Measurements from ENCODE around the gene ICAM2.
"Not testable (repeated sequence)": the region's sequence is repeated elsewhere in the genome, so short reads cannot be mapped to it uniquely, and the experiment has no call there.

The ICAM2 gene

DNA sequence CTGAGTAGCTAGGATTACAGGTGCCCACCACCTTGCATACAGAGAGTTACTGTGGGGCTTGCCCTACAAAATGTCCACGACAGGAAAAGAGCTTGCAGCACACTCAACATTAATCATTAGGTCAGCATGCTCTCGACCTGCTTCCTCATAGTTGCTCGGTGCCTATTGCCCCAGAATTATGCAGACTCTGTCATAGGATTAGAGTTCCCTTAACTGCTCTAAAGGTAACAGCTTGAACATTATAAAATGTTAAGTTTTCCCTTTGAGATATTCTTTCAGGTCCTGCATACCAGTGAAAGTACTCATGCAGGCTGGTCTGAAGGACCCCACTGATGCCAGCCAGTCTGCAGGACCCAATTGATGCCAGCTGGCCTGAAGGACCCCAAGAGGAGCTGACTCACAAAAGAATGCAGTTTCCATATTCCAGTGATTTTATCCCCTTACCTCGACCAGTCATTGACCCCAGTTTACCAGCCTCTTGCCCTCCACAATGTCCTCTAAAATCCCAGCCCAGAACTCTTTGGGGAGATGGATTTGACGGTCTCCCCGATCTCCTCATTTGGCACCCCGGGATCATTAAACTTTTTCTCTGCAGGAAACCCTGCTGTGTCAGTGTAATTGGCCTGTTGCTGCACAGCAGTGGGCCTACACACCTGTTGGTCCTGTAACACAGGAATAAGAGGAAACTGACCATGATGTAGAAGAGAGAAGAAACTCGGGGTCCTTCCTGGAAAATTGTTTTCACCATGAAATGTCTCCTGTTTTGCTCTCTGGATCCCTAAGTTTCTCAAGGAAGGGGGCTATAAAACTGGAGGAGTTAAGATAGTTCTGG, 10.6 kb downstream of the ICAM2 start:
- DNase-seq (ENCODE audit: low spot score): no peak

DNA sequence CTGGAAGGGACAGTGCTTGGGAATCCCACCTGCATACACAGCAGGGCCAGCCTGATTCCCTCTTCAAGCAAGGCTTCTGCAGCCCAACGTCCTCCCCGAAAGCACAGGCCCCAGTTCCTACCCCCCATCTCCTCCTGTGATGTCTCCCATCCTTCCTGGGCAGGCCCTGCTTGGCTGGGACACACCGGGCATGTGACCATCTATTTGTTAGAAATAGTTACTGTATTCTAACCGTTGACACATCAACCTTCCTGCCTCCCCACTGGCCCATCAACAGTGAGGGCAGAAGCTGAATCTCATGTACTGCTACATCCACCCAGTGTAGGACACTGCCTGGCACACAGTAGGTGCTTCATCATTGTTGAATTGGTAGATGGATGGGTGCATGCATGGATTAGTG, 11.6 kb downstream of the ICAM2 start:
- DNase-seq (ENCODE audit: low spot score): no peak

DNA sequence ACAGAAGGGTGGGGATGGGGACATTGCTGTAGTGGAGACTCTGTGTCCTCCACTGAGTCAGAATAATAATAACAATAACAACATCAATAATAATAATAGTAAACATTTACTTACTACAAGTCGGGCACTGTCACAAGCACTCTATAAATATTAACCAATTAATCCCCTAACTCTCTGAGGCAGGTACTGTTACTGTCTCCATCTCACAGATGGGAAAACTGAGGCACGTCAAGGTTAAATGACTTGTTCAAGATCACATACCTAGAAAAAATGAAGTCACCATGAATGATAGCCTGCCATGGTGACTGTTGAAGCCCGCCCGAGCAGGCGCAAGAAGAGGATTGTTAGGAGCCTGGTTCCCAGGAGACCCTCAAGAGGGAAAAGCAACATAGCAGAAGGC, 12.1 kb downstream of the ICAM2 start:
- DNase-seq (ENCODE audit: low spot score): no peak

DNA sequence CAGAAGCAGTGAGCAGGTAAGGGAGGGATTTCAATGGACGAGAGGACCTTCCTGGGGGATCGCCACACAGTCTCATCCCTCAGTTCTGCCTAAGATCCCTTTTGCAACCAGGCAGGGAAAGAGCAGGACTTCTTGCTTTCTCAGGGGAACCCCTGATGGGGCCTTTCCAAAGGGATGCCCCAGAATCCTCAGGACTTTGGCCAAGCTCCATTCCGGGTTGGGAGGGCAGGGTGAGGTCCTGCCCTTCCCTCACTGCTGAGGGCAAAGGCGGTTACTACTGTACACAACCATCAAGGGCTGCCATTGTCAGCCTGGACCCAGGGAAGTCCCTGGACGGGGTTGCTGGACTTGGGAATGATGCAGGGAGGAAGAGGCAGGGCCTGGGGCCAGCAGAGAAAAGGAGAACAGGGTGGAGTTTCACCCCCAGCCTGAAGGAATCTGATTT, 12.6 kb downstream of the ICAM2 start:
- DNase-seq (ENCODE audit: low spot score): no peak

DNA sequence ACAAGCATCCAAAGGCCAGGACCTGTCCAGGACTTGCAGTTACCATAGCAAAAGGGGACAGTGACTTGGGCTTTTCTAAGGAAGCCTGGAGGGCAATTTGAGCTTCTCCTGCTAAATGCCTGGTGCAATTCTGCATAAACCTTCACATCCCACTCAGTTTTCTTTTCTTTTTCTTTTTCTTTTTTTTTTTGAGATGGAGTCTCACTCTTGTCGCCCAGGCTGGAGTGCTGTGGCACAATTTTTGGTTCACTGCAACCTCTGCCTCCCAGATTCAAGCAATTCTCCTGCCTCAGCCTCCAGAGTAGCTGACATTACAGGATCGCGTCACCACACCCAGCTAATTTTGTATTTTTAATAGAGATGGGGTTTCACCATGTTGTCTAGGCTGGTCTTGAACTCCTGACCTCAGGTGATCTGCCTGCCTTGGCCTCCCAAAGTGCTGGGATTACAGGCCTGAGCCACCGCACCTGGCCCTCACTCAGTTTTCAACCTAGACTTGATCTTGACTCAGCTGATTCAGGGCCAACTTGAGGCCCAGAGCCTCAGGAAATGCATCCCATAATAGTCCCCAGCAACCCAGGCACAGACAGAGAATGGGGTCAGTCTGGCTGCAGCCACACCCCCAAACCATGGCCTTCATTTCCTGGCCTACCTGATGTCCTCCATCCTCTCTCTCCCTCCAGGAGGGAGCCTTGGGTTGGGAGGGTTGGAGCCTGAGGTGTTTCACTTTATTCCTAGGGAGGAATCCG, 13.2 kb downstream of the ICAM2 start:
- DNase-seq (ENCODE audit: low spot score): not testable (repeated sequence)

DNA sequence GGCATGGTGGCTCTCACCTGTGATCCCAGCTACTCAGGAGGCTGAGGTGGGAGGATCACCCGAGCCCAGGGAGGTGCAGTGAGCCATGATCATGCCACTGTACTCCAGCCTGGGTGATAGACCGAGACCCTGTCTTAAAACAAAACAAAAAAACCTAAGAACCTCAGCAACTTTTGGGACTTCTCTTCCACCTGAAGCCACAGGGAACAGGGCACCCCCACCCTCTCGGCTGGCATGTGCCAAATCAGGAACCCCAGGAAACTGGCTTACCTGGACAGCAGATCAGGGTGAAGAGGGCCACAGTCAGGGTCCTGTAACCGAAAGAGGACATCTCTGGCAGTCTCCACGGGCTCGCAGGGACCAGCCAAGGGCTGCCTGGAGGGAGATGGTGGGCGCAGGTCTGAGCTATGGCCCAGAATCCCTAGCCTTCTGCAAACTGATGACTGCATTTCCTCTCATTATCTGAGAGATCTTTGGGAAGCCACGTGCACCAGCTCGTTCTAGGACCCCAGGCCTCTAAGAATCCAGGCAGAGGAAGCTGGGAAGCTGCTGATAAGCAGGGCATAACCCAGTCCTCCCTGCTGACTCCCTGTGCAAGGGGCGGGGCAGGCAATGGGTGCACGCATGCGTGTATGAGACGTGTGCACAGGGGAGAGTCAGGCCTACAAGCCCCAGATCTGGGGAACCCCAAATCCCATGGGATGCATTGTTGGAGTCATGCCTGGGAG, 13.9 kb downstream of the ICAM2 start:
- DNase-seq (ENCODE audit: low spot score): no peak

DNA sequence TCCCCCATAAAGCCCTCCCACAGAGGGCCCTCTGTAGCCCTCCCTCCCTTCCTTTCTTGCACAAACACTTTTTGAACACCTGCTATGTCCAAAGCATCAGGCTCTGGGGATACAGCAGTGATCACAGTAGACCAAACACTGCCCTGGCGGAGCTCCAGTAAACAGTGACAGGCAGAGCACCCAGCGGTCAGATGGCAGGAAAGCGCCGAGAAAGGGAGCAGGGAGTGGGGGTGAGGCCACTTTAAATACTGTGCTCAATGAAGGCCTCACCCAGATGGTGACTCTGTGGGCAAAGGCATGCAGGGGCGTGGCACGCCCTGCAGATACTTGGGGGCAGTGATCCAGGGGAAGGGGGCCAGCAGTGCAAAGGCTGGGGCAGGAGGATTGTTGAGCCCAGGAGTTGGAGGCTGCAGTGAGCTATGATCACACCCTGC, 14.7 kb downstream of the ICAM2 start:
- DNase-seq (ENCODE audit: low spot score): no peak

DNA sequence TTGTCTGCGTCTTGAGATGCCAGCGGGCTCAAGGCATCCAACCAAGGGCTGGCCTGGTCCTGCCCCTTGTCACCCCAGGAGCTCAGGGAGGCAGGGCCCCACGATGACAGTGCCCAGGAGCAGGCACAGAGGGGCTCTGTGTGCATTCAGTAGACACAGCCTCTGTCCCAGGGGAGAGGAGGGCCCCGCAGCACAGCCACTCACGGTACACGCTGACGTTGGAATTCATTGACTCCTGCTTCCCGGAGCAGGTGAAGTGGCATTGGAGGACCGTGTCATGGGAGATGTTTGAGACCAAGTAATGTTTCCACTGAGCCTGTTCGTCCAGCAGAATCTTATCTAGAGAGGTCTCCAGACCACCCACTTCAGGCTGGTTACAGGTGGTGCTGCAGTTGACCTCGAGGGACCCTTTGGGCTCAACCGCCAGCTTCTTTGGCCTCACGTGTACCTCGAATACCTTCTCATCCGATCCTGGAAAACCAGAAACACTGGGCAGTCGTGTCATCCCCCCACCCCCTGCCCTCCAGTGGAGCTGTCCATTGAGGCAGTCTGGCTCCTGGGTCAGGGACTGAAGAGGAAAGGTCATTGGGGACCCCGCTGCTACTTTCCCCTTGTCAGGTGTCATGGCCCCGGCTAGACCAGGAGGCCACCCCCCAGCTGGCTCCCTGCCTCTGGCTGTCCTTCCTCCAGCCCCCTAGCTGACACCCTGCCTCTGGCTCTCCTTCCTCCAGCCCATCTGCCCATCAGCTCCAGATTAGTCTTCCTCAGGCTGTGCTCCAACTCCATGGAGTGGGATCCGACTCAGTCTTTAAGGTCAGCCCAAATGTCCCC, 15.3 kb downstream of the ICAM2 start:
- DNase-seq (ENCODE audit: low spot score): no peak

DNA sequence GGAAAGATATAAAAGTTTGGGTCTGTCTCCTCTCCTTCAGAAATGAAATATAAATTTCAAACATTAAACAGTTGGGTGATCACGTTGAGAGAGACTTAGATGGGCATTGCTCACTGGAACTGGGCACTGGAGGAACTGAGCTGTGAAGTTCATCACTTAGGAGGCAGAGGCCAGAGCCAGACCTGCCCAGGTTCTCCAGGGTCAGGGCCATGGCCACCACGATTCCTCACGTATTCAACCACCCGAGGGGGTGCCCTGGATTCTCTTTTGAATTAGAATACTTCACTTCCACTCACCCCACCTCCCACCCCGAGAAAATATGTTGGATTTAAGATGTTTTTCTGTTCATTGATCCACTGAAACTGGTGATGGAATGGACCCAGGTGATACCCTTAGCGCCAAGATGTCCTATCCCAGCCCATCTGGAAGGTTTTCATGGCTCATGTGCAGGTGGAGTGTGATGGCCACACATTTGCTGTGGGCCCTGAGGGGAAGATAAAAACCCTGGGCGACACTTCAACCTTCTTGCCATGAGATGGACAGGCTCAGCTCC, 16.1 kb downstream of the ICAM2 start:
- no peak for DNase-seq (ENCODE audit: low spot score)

DNA sequence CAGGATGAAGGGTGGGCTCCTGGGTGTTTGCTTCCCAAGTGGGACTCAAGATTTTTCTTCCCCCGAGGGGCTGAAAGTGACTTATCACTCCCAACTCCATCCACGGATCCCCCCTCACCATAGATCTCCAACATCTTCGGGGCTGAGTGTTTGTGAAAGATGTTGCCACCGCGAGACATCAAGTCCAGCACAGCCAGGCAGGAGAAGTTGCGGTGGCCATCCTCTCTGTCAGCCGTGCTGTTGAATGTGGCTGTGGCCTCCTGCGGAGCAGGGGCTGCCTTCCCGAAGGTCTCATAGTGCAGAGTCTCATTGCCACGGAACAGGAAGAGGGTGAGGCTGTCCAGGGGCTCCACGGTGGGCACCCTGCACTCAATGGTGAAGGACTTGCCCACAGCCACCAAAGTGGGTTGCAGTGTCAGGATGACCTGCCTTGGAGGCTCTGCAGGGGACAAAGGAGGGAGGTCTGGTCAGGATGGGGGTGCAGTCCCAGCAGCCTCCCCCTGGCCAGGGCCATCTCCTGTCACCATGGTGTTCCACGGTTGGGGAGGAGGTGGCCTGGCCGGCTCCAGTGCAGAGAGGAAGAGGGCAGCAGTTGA, 16.8 kb downstream of the ICAM2 start:
- no peak for DNase-seq (ENCODE audit: low spot score)

DNA sequence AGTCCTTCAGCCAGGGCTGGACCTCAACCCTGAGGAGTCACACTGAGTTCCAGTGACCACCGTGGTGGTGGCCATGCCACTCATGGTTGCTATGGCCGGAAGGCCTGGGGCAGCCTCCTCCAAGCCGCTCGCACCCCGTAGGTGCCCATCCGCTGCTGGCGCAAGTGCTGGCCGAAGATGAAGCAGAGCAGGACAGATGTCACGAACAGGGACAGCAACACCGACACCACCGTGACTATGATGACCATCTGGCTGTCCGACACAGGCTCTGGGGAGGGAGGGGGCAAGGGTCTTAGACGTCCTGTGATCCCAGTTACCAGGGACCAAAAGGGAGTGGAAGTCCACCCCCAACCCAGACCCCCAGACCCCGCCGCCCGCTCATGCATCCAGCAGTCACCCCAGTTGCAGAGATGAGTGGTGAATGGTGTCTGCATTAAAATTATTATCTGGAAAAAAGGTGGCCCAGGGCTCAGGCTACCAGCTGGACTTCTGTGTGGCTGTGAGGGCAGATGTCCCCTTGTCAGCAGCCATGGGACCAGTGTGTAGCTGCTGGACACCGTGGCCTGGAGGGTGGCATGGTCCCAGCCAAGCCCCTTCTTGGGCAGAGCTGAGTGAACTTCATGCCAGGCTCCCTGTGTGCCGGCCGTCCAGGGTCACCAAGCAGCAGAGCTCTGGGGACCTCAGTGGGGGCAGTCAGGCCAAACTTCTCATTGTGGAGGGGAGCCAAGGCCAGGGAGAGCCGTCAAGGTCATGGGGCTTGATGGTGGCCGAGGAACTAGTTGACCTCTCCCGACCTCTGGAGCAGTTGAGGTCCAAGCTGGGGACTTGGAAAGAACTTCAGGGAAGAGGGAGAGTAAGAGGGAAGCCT, 17.5 kb downstream of the ICAM2 start:
- DNase-seq (ENCODE audit: low spot score): no peak

DNA sequence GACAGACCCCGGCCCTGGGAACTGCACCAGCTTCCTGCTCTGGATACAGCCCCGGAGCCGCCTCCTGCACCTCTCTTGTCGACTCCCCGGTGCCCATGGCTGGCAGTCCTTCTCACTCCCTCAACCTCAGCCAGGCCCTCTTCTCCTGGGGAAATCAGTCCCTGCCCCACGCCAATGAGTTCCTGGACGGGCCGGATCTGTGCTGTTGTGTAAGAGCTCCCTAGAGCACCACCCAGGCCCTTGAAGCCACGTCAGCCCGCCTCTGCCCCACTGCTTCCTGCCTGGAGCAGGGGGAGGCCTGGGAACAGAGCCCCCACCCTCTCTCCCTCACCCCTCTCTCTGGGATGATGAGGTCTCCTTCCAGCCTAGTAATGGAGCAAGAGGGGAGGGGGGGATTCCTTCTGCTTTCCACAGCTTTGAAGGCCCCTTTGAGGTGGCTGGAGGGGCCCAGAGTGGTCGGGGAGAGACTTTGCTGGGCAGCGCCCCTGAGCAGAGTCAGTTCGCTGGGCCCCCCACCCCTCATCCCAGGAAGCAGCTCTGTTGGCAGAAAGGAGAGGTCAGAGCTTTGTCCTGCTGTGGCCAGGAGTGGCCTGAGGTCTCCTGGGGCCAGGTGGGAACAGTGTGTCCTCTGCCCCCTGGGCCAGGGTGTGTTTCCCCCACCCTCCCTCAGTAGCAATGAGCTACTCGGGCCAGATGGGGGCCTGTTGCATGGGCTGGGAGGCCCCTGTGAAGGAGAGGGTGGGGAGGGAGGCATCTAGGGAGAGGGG, 18.5 kb downstream of the ICAM2 start:
- DNase-seq (ENCODE audit: low spot score): no peak

DNA sequence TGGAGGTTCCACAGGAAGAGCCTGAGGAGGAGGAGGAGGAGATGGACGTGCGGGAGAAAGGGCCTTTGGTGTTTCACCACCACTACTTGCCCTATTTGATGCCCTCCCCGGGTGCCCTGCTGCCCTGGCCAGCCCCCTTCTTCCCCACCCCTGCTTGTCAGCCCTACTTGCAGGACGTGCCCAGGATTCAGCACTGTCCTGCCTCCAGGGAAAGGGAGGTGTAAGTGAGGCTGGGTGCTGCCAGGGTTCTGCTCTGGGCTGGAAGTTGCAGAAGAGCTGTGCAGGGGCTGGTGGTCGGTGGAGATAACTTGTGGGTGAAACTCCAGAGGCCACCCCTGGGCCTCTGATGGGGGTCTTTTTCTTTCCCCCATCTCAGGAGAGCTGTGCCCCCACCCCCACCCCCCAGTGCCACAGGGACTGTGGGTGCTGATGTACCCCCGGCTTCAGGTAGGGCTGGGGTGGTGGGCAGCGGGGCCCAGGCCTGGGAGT, 19.3 kb downstream of the ICAM2 start:
- DNase-seq (ENCODE audit: low spot score): no peak

DNA sequence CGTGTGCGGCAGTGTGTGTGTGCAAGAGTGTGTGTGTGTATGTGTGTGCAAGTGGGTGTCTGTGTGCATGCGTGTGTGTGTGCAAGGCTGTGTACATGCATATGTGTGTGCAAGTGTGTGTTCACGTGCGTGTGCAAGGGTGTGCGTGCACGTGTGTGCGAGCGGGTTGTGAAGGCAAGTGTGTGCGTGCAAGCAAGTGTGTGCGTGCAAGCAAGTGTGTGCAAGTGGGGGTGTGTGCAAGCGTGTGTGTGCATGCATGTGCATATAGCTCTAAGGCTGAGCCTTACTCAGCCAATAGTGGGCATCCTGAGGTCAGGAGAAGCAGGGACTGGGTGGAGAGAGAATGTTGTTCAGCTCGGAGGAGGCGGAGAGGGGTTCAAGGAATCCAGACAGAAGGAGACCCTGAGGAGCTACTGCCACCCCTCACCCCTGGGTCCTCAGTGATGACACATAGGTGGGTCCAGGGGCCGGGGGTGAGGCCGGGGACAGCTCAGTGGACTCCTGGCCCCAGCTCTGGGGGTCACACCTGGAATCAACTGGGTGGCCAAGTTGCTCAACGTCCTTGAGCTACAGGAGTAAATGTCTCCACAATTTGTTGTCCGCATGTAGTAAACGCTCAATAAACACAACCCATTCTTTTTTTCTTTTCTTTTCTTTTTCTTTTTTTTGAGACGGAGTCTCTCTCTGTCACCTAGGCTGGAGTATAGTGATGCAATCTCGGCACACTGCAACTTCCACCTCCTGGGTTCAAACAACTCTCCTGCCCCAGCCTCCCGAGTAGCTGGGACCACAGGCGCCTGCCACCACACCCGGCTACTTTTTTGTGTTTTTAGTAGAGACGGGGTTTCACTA, 20.5 kb downstream of the ICAM2 start:
- DNase-seq (ENCODE audit: low spot score): no peak

DNA sequence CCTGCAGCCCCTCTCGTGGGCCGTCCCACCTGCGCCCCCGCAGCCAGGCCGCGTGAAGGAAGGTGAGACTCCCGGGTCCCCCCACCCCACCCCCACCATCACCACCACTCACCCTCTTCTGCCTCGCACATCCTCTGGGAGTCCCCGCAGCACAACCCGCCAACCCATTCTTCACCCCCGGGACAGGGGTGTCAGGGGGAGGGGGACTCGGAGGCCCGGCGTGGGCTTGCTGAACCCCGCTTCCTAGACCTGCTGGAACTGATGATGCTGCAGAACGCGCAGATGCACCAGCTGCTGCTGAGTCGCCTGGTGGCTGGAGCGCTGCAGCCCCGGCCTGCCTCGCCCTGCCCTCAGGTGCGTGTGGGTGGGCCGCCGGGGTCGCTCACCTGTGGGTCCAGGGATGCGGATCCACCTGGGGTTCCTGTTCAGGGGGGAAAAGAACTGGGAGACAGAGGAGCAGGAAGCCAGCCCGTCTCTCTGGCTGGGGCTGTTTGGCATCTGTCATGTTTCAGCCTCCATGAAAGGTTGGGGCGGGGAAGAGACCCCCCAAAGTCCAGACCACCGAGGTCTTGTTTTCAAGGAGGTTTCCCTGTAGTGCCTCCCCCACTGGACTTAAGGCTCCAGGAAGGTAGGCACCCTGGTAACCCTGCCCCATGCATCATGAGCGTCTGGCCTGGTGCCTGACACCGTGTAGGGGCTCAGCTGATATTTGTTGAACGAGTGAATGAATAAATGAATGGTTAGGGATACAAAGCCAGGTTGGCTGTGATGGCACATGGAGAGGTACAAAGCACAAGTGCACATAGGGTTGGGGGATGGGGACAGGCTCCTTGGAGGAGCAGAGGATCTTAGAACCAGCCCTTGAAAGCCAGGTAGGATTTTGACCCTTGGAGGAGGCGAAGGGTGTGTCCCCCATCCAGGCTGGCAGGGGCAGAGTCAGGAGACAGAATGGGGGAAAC, 21.4 kb downstream of the ICAM2 start:
- no peak for DNase-seq (ENCODE audit: low spot score)

DNA sequence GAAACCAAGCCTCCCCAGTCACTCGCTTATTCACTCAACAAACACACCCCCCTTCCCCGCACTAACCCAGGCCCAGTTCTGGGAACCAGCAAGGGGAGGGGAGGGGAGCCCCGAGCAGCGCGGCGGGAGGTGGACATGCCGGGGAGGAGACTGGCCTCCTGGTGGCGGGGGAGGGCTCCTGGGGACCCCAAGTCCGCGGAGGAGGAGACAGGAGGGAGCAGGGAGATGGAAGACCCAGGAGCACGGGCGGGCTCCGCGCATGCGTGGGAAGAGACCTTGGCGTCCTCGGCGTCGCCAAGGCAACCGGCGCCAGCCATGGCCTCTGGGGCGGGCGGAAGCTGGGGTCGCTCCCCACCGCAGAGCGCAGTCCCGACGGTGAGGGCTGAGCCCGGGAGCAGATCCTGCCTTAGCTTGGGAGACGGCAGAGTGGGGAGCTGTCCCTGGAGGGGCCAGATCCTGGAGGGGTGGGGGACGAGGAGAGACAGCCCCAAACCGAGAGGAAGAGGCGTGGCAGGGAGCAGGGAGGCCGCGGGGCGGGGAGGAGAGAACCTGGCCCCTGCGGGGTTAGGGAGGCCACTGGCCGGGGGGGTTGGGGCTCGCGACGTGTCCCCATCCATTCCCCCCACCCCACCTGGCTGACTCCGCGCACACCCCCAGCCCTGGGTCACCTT, 22.2 kb downstream of the ICAM2 start, which contains the start of gene PRR29:
TSS of gene PRR29 (plus strand) at position 302 of the 671 bp plus-strand sequence. CDS start at position 316, 14 bp downstream.
- DNase-seq (ENCODE audit: low spot score): peak; percentile 63

All from activated CD4-positive, alpha-beta T cell treated with anti-CD3 and anti-CD28 coated beads, Interleukin-2, Interleukin-4, amounts not matched to agents 100 ng/mL and 50 ng/mL, durations not matched to agents 16 hours and 8 hours (primary cell).